Superior temporal gyrus (tissue), 1 donor: ENCODE results near the gene GYPC.
A peak's percentile ranks its signal among the peaks of the same experiment; 100 is the strongest.

ENCODE experiments used
- DNase-seq: peaks from one replicate; pipeline ENCODE4 v3.0.0-alpha.2; 2016; ENCODE audit errors: extremely low spot score

The GYPC gene

DNA sequence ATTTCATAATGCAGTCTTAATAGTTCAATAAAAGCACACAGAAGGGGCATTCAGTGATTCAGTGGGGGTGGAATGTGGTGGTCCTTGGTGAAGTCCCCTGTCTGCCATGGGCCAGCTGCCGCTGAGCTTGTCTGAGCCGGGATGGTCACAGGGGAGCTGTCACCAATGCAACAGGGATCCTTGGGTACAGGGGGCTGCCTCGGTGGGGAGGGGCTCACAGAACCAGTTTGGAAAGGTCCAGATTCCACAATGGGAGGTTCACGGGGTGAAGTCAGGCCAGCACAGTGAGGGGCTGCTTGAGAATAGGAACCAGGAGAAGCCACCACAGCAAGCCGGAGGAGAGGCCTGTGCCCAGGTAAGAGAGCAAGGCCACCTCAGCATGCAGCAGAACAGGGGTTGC is 75.4 kb downstream of the GYPC start:
- DNase-seq: no peak

DNA sequence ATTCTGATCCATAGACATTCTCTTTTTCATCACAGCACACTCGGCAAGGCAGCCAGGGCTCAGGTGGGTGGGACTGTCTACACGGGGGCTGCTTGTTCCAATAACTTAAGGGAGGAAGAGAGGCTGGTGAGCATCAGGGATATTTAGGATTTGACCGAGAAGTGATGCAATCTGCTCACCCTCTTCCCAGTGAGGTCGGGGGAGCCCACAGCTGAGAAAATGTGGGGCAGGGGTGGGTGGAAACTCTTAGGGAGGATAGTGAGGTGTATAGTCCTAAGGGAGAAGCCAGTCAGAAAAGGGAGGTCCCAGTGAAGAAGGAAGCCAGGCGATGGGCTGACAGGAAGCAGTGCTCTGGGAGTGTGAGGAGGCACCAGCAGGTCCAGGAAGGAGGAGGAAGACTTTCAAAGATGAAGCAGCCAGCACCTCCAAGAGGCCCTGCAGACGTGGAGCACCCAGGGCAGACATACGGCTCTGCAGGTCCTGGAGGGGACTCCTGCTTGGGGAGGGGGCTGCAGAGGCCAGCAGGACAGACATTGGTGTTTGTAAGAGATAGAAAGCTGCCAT is 76.8 kb downstream of the GYPC start:
- DNase-seq: no peak

DNA sequence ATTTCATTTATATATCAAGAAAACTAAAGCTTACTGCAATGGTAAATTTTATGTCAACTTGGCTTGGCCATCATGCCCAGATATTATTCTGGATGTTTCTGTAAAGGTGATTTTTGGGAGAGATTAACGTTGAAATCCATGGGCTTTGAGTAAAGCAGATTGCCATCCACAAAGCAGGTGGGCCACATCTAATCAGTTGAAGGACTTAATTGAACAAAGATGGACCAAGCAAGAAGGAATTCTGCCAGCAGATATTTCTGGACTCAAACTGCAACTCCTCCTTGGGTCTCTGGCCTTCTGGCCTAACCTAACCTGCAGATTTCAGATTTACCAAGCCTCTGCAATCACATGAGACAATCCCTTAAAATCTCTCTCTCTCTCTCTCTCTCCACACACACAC is 77.8 kb downstream of the GYPC start:
- no peak for DNase-seq

DNA sequence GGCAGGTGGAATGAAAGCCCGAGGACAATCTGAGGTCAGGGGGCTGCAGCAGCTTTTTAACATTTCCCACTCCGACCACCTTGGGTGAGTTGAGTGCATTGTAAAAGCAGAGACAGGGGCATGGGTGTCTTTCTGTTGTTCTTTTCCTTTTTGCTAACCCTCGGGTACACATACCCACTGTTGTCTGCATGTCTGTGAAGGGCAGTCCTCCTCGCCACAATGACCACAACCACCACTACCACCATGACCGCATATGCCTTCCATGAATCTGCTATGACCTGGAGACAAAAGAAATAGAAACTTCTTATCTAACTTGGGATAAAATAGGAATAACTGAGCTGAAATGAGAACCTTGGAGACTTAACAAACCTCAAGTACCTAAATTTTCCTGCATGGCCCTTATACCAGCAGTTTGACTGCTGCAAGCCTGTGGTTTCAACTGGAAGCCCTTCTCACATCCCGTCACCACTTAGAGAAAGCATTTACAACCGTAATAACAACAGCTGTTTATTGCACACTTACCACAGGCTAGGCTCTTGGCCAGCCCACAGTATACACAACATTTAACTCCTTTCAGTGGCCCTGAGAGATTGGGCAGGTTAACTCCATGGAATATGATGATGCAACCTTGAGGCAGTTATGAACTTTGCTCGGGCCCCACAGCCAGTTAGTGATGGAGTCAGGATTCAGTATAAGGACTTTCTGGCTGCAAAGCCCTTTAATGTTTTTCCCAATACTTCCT is 80.3 kb downstream of the GYPC start:
- DNase-seq: no peak

DNA sequence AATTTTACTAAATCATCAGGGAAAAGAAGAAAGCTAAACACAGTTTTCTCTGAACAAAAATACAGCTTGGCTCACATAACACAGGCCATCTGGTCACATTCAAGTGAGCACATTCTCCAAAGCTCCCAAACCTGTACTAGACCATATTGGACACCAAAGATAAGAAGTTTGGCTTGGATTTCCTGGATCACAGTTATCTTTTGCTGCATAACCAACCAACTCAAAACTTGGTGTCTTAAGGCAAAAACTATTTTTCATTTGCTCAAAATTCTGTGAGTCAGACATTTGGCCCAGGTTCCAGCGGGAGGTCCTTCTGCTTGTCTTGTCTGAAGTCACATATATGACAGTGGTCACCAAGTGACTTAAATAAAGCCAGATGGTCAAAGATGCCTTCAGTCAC is 83.2 kb downstream of the GYPC start:
- peak; percentile 24 for DNase-seq

DNA sequence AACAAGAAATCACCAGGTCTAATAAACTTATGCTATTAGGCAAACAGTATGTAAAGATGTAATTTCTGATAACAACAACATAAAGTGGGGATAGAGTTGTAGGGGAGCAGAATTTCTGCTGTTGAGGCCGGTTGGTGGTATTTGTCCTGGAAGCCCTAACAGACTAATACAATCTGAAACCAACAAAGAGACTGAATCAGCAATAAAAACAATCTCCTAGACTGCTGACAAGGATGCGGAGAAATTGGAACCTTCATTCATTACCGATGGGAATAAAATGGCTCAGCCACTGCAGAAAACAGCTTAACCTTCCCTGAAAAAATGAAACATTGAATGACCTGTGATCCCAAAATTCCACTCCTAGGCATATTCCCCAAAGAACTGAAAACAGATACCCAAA is 88.7 kb downstream of the GYPC start:
- no peak for DNase-seq
